Lower lobe of right lung (tissue), 2 donors: ENCODE measurements around the gene TFAP2D. TPM values are rescaled to one million over a fixed set of nuclear protein-coding genes. Genes with fewer than 3 reads are reported as not detected.

ENCODE experiments used
- ATAC-seq, 2 donors: fragments of 200-7000 bp; cut with Tn5 transposase; one replicate each; pipeline ENCODE4 v1.9.1; 2020 to 2022; ENCODE audit warnings: mild to moderate bottlenecking in 2 of 2, moderate library complexity in 2 of 2
- DNase-seq: peaks from one replicate; pipeline ENCODE4 v3.0.0-alpha.2; 2020
- H3K27ac ChIP-seq: fragments of 200-600 bp; one replicate; pipeline ENCODE4 v1.8.0; 2022
- H3K27me3 ChIP-seq: fragments of 200-600 bp; one replicate; pipeline ENCODE4 v1.8.0; 2022; ENCODE audit warnings: low read depth
- H3K36me3 ChIP-seq: fragments of 200-600 bp; one replicate; pipeline ENCODE4 v1.8.0; 2022; ENCODE audit warnings: mild to moderate bottlenecking
- H3K4me1 ChIP-seq: fragments of 200-600 bp; one replicate; pipeline ENCODE4 v1.8.0; 2022
- H3K4me3 ChIP-seq: fragments of 200-600 bp; one replicate; pipeline ENCODE4 v1.8.0; 2022; ENCODE audit warnings: mild to moderate bottlenecking
- H3K9me3 ChIP-seq: fragments of 200-600 bp; one replicate; pipeline ENCODE4 v1.8.0; 2022
- CTCF ChIP-seq: fragments of 200-600 bp; IDR thresholded peaks from one replicate; pipeline ENCODE4 v1.8.0; 2022; ENCODE audit warnings: antibody characterized with exemption, mild to moderate bottlenecking
- intact Hi-C: fragments of 100-400 bp; cut with DNase I; formaldehyde crosslinking; loops from one replicate; pipeline ENCODE4 v1.11.0; 2022
- total RNA-seq: library from RNA; stranded (reverse); fragmentation: NEBNext Ultra II Directional; extraction: Animal tissue kit (Norgen Biotek cat#: 25700); gene quantifications from one replicate; pipeline ENCODE4 v1.2.1, GENCODE V29; 2021
- donor health status: DM: no; HTN: yes; CAD: no; lungs with severe emphysema.

The TFAP2D gene
- total RNA-seq, 1 donor from 2014 or later, result not detected

- Histone ChIP-seq H3K27me3 (peaks cover 99% of the 10 kb centered on the region), H3K4me3 (no peak overlapping the region), H3K4me1 (peaks cover 12% of the 10 kb centered on the region), H3K36me3 (no peaks in the 10 kb centered on the region), H3K9me3 (no peaks in the 10 kb centered on the region), H3K27ac (no peak overlapping the region)
- ATAC-seq, result no peak
- no peak for DNase-seq
- no peak for TF ChIP-seq CTCF
- intact Hi-C loops, result no loop called here
Observed at GRCh38 chr6:50822078-50822476, 108.8 kb downstream of the TFAP2D start.

Other genes starting within 250 kb of the TFAP2D start
- not detected for gene TFAP2B, start 105.3 kb downstream of the TFAP2D start, total RNA-seq